Tongue (tissue), 2 donors: ENCODE results near the gene LMNTD1. TPM values are rescaled to one million over a fixed set of nuclear protein-coding genes. Genes with fewer than 3 reads are reported as not detected.

Experiments used
- DNase-seq: peaks from one replicate; pipeline ENCODE4 v3.0.0-alpha.2; 2015
- total RNA-seq: library from RNA; depleted of rRNA; stranded (reverse); fragments of >200 nt; gene quantifications from one replicate; pipeline ENCODE4 v1.2.3, GENCODE V29; 2014

Gene LMNTD1
- total RNA-seq, 1 donor from 2014 or later = not detected

GRCh38 chr12:25550186-25550585 is 2.9 kb downstream of the LMNTD1 start:
- DNase-seq = no peak

GRCh38 chr12:25549120-25549519 is 4.0 kb downstream of the LMNTD1 start:
- no peak for DNase-seq

GRCh38 chr12:25546318-25546717 is 6.8 kb downstream of the LMNTD1 start:
- no peak for DNase-seq

GRCh38 chr12:25533150-25533549 is 19.9 kb downstream of the LMNTD1 start:
- DNase-seq = no peak

GRCh38 chr12:25531502-25532052 is 21.5 kb downstream of the LMNTD1 start:
- DNase-seq = no peak

GRCh38 chr12:25529738-25530137 is 23.3 kb downstream of the LMNTD1 start:
- no peak for DNase-seq

GRCh38 chr12:25526778-25527177 is 26.3 kb downstream of the LMNTD1 start:
- DNase-seq = no peak

GRCh38 chr12:25524366-25524765 is 28.7 kb downstream of the LMNTD1 start:
- DNase-seq = no peak

- DNase-seq = no peak
Observed at GRCh38 chr12:25521625-25522256, 31.3 kb downstream of the LMNTD1 start.

GRCh38 chr12:25518512-25518911 is 34.6 kb downstream of the LMNTD1 start:
- DNase-seq = no peak

GRCh38 chr12:25504744-25505143 is 48.3 kb downstream of the LMNTD1 start:
- DNase-seq = no peak

GRCh38 chr12:25503666-25504065 is 49.4 kb downstream of the LMNTD1 start:
- DNase-seq = no peak

GRCh38 chr12:25502596-25502995 is 50.5 kb downstream of the LMNTD1 start:
- no peak for DNase-seq

GRCh38 chr12:25502118-25502517 is 51.0 kb downstream of the LMNTD1 start:
- DNase-seq = no peak

GRCh38 chr12:25501549-25501948 is 51.5 kb downstream of the LMNTD1 start:
- DNase-seq = no peak

GRCh38 chr12:25500651-25501050 is 52.4 kb downstream of the LMNTD1 start:
- DNase-seq = no peak

GRCh38 chr12:25497021-25497420 is 56.1 kb downstream of the LMNTD1 start:
- no peak for DNase-seq

- DNase-seq = peak; percentile 60
Observed at GRCh38 chr12:25496098-25496587, 56.9 kb downstream of the LMNTD1 start.

GRCh38 chr12:25495331-25496097 is 57.6 kb downstream of the LMNTD1 start:
- DNase-seq = peak; percentile 42

- DNase-seq = no peak
Observed at GRCh38 chr12:25494926-25495325, 58.2 kb downstream of the LMNTD1 start.

- no peak for DNase-seq
Observed at GRCh38 chr12:25493682-25494081, 59.4 kb downstream of the LMNTD1 start.

GRCh38 chr12:25491396-25492325 is 61.4 kb downstream of the LMNTD1 start:
- DNase-seq = no peak
